Suprapubic skin (tissue), 4 donors: ENCODE data around the gene TP53BP2. TPM values are rescaled to one million over a fixed set of nuclear protein-coding genes. Genes with fewer than 3 reads are reported as not detected.
"Not testable (repeated sequence)": the region's sequence is repeated elsewhere in the genome, so short reads cannot be mapped to it uniquely, and the experiment has no call there.

Experiments used
- DNase-seq, 2 donors: peaks; one replicate each; pipeline ENCODE4 v3.0.0-alpha.2; 2019; ENCODE audit warnings: low spot score in 2 of 2
- H3K27ac ChIP-seq: fragments of 200-600 bp; sonication (generic); one replicate; pipeline ENCODE4 v1.5.1; 2019
- H3K27me3 ChIP-seq: fragments of 200-600 bp; sonication (generic); one replicate; pipeline ENCODE4 v1.5.1; 2019
- H3K36me3 ChIP-seq: fragments of 200-600 bp; sonication (generic); one replicate; pipeline ENCODE4 v1.5.1; 2019
- H3K4me1 ChIP-seq: fragments of 200-600 bp; sonication (generic); one replicate; pipeline ENCODE4 v1.5.1; 2019
- H3K4me3 ChIP-seq: fragments of 200-600 bp; sonication (generic); one replicate; pipeline ENCODE4 v1.5.1; 2019; ENCODE audit warnings: mild to moderate bottlenecking
- H3K9me3 ChIP-seq: fragments of 200-600 bp; sonication (generic); one replicate; pipeline ENCODE4 v1.5.1; 2019
- CTCF ChIP-seq, 2 donors: fragments of 200-600 bp in 1 of 2; fragments of 450-650 bp in 1 of 2; sonication (generic) in 1 of 2; IDR thresholded peaks; one replicate each; pipeline ENCODE4 v1.5.1; 2016 to 2019; ENCODE audit warnings: antibody characterized with exemption in 2 of 2, mild to moderate bottlenecking in 1 of 2, moderate library complexity in 1 of 2
- EP300 ChIP-seq: sonication (generic); formaldehyde crosslinking; IDR thresholded peaks from one replicate; pipeline ENCODE4 v1.6.1; 2017; ENCODE audit warnings: antibody characterized with exemption
- POLR2A ChIP-seq, 2 donors: fragments of 450-650 bp; IDR thresholded peaks; one replicate each; pipeline ENCODE4 v1.6.1; 2017; ENCODE audit warnings: antibody characterized with exemption in 2 of 2, mild to moderate bottlenecking in 2 of 2, moderate library complexity in 2 of 2
- POLR2AphosphoS5 ChIP-seq, 3 donors: sonication (generic); formaldehyde crosslinking; IDR thresholded peaks; one replicate each; pipeline ENCODE4 v1.6.1; 2017; ENCODE audit warnings: antibody characterized with exemption in 3 of 3
- WGBS: methylation state at CpG from one replicate; pipeline ENCODE4 v1.1.5; 2018; 5-methylcytosine and 5-hydroxymethylcytosine counted together
- total RNA-seq, 4 donors: library from RNA; depleted of rRNA; stranded (reverse); fragments of >200 nt; gene quantifications; one replicate each; pipeline ENCODE4 v1.1.0, GENCODE V29; 2016

Gene TP53BP2
- total RNA-seq, 4 donors from 2014 or later = 33.2 to 80.5 (median 55.8) TPM

- TF ChIP-seq POLR2AphosphoS5 (IDR thresholded peaks at IDR 0.05) (no peak), EP300 (no peak), POLR2A (IDR thresholded peaks at IDR 0.05) (no peak), CTCF (IDR thresholded peaks at IDR 0.05) (no peak)
- H3K36me3 ChIP-seq = no peaks in the 10 kb centered on the region
- H3K27me3 ChIP-seq = no peaks in the 10 kb centered on the region
- DNase-seq = no peak
- H3K4me3 ChIP-seq = no peak overlapping the region
- peaks cover 43% of the 10 kb centered on the region for H3K4me1 ChIP-seq
- WGBS = 58% methylated on average over 14 of the region's 14 CpGs
- peak overlapping the region; percentile 2 for H3K27ac ChIP-seq
- H3K9me3 ChIP-seq = no peaks in the 10 kb centered on the region
These were observed 107.0 kb downstream of the TP53BP2 start for GRCh38 chr1:223738465-223739365.

GRCh38 chr1:223737342-223737741 is 108.4 kb downstream of the TP53BP2 start:
- 69% methylated on average over 6 of the region's 7 CpGs for WGBS
- Histone ChIP-seq H3K4me3 (no peak overlapping the region), H3K4me1 (peaks cover 57% of the 10 kb centered on the region), H3K9me3 (no peaks in the 10 kb centered on the region), H3K27me3 (no peaks in the 10 kb centered on the region), H3K27ac (no peak overlapping the region), H3K36me3 (no peaks in the 10 kb centered on the region)
- no peak for DNase-seq
- TF ChIP-seq POLR2AphosphoS5 (IDR thresholded peaks at IDR 0.05) (no peak), CTCF (IDR thresholded peaks at IDR 0.05) (no peak), POLR2A (IDR thresholded peaks at IDR 0.05) (no peak), EP300 (no peak)

GRCh38 chr1:223736638-223737037 is 109.1 kb downstream of the TP53BP2 start:
- not testable (repeated sequence) for H3K36me3 ChIP-seq, H3K9me3 ChIP-seq, H3K4me3 ChIP-seq, H3K27me3 ChIP-seq, DNase-seq, H3K27ac ChIP-seq
- WGBS = 100% methylated on average over 5 of the region's 5 CpGs
- peaks cover 58% of the 10 kb centered on the region for H3K4me1 ChIP-seq

GRCh38 chr1:223733898-223734852 is 111.6 kb downstream of the TP53BP2 start:
- no peak overlapping the region for H3K4me3 ChIP-seq
- peak overlapping the region; percentile 66 for H3K27ac ChIP-seq

More at GRCh38 chr1:223733898-223734852, 111.6 kb downstream of the TP53BP2 start:
- no peaks in the 10 kb centered on the region for H3K27me3 ChIP-seq
- no peak for DNase-seq
- WGBS = 67% methylated on average over 19 of the region's 20 CpGs
- TF ChIP-seq POLR2AphosphoS5 (IDR thresholded peaks at IDR 0.05) (no peak), EP300 (no peak), POLR2A (IDR thresholded peaks at IDR 0.05) (no peak), CTCF (IDR thresholded peaks at IDR 0.05) (no peak)
- H3K9me3 ChIP-seq = no peaks in the 10 kb centered on the region
- no peaks in the 10 kb centered on the region for H3K36me3 ChIP-seq
- peaks cover 53% of the 10 kb centered on the region for H3K4me1 ChIP-seq
